HepG2 (cell line): ENCODE data around the gene RAE1. TPM values are rescaled to one million over a fixed set of nuclear protein-coding genes. Genes with fewer than 3 reads are reported as not detected.
A peak's percentile ranks its signal among the peaks of the same experiment; 100 is the strongest.

Source experiments
- ATF1 ChIP-seq: IDR thresholded peaks from 2 replicates; pipeline ENCODE4 v1.6.1; 2016; ENCODE audit warnings: mild to moderate bottlenecking, control low read depth
- MIXL1 ChIP-seq: IDR thresholded peaks from 2 replicates; pipeline ENCODE4 v1.6.1; 2016
- MXD4 ChIP-seq: IDR thresholded peaks from 2 replicates; pipeline ENCODE4 v1.6.1; 2016; ENCODE audit warnings: mild to moderate bottlenecking, missing biosample characterization, missing genetic modification reagents
- ZBTB40 ChIP-seq, 2 experiments: fragments of 450-650 bp in 1 of 2; sonication (generic) in 1 of 2; formaldehyde crosslinking in 1 of 2; IDR thresholded peaks; 2 replicates each; pipeline versions ENCODE4 v1.6.1 to v1.8.0; 2016 to 2022; ENCODE audit warnings: antibody characterized with exemption in 1 of 2, mild to moderate bottlenecking in 1 of 2, missing genetic modification reagents in 1 of 2
- ZNF414 ChIP-seq: sonication (generic); formaldehyde crosslinking; IDR thresholded peaks from 2 replicates; pipeline ENCODE4 v1.5.0; 2020; ENCODE audit warnings: missing genetic modification reagents
- ZNF781 ChIP-seq: sonication (generic); formaldehyde crosslinking; IDR thresholded peaks from 2 replicates; pipeline ENCODE4 v1.5.1; 2020; ENCODE audit warnings: borderline replicate concordance, mild to moderate bottlenecking, missing genetic modification reagents; ENCODE audit errors: not compliant biosample characterization
- polyA plus RNA-seq, 8 experiments: library from polyadenylated mRNA; depleted of rRNA in 3 of 8; stranded (reverse) in 7 of 8; unstranded in 1 of 8; fragments of >200 nt; fragmentation: Illumina TruSeq in 4 of 8; extraction: Trizol in 4 of 8; gene quantifications; 2 replicates each; pipeline versions ENCODE4 v1.2.1 to v1.2.3, GENCODE V29; 2011 to 2016; ENCODE audit warnings: low read depth in 4 of 8, missing spikeins in 1 of 8, mixed read lengths in 1 of 8; ENCODE audit not compliant: insufficient read depth in 1 of 8
- total RNA-seq, 5 experiments: library from RNA; depleted of rRNA; stranded (reverse); fragments of >200 nt; fragmentation: Illumina TruSeq; extraction: Trizol; gene quantifications; 2 replicates each; pipeline ENCODE4 v1.2.3, GENCODE V29; 2016; ENCODE audit warnings: low read depth in 1 of 5
- TF ChIP-seq, protein P1 (sequence below): IDR thresholded peaks from 2 replicates; pipeline ENCODE4 v1.6.1; 2018; ENCODE audit warnings: missing genetic modification reagents, mild to moderate bottlenecking, missing compliant biosample characterization
- TF ChIP-seq, protein P2 (sequence below): sonication (generic); formaldehyde crosslinking; IDR thresholded peaks from 2 replicates; pipeline ENCODE4 v1.4.0; 2020; ENCODE audit warnings: mild to moderate bottlenecking, missing genetic modification reagents

RAE1 gene
- total and polyA plus RNA-seq, 2 of the 13 experiments (the other 11 are each of a cell fraction or from before 2014, with no cell fraction given): 36.1 to 72.9 TPM

DNA sequence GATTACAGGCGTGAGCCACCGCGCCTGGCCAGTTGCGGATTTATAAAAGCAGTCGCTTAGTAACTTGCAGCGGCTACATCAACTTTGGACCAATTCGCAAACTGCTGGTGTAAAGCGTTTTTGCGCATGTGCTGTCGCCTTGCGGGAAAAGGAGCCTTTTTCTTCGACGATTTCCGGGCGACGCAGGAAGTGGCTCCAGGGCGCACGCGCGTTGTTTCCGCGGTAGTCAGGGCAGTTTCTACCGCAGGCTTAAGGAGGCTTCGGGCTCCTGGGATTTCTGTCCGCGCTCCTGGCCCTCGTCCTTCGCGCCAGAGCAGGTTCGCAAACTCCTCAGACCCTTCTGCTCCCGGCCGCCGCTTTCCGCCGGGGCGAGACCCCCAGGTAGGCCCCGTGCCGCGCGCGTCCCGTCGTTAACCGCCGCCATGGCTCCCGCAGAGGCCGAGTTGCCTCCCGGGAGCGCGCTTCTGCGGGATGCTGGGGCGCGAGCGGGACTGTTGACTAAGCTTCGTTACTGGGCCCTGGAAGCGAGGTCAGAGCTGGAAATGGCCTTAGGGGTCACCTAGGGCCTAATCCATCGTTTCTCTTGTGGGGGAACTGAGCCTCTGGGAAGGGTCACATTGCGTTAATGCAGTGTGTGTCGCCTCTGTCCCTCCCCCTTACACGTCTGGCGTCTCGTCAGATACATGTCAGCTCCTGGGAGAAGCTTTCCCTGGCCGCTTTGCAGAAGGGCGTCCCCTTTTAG is at the start of gene RAE1 (continued):
- TF ChIP-seq ZBTB40 (IDR thresholded peaks at IDR 0.05) (peak; percentile 39; the same call in 1 of the 2 replicates), ZBTB40 (CRISPR knock-in tag; IDR thresholded peaks at IDR 0.05) (peak; percentile 85), ZNF781 (CRISPR knock-in tag) (peak; percentile 84), ZNF414 (CRISPR knock-in tag) (peak; percentile 72), MIXL1 (CRISPR knock-in tag) (peak; percentile 13; the same call in 1 of the 2 replicates), ATF1 (CRISPR knock-in tag) (peak; percentile 89), MXD4 (peak; percentile 82; the same call in 1 of the 2 replicates)
- TF ChIP-seq, protein P1, sequence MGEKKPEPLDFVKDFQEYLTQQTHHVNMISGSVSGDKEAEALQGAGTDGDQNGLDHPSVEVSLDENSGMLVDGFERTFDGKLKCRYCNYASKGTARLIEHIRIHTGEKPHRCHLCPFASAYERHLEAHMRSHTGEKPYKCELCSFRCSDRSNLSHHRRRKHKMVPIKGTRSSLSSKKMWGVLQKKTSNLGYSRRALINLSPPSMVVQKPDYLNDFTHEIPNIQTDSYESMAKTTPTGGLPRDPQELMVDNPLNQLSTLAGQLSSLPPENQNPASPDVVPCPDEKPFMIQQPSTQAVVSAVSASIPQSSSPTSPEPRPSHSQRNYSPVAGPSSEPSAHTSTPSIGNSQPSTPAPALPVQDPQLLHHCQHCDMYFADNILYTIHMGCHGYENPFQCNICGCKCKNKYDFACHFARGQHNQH (CRISPR knock-in tag): no peak
- TF ChIP-seq, protein P2, sequence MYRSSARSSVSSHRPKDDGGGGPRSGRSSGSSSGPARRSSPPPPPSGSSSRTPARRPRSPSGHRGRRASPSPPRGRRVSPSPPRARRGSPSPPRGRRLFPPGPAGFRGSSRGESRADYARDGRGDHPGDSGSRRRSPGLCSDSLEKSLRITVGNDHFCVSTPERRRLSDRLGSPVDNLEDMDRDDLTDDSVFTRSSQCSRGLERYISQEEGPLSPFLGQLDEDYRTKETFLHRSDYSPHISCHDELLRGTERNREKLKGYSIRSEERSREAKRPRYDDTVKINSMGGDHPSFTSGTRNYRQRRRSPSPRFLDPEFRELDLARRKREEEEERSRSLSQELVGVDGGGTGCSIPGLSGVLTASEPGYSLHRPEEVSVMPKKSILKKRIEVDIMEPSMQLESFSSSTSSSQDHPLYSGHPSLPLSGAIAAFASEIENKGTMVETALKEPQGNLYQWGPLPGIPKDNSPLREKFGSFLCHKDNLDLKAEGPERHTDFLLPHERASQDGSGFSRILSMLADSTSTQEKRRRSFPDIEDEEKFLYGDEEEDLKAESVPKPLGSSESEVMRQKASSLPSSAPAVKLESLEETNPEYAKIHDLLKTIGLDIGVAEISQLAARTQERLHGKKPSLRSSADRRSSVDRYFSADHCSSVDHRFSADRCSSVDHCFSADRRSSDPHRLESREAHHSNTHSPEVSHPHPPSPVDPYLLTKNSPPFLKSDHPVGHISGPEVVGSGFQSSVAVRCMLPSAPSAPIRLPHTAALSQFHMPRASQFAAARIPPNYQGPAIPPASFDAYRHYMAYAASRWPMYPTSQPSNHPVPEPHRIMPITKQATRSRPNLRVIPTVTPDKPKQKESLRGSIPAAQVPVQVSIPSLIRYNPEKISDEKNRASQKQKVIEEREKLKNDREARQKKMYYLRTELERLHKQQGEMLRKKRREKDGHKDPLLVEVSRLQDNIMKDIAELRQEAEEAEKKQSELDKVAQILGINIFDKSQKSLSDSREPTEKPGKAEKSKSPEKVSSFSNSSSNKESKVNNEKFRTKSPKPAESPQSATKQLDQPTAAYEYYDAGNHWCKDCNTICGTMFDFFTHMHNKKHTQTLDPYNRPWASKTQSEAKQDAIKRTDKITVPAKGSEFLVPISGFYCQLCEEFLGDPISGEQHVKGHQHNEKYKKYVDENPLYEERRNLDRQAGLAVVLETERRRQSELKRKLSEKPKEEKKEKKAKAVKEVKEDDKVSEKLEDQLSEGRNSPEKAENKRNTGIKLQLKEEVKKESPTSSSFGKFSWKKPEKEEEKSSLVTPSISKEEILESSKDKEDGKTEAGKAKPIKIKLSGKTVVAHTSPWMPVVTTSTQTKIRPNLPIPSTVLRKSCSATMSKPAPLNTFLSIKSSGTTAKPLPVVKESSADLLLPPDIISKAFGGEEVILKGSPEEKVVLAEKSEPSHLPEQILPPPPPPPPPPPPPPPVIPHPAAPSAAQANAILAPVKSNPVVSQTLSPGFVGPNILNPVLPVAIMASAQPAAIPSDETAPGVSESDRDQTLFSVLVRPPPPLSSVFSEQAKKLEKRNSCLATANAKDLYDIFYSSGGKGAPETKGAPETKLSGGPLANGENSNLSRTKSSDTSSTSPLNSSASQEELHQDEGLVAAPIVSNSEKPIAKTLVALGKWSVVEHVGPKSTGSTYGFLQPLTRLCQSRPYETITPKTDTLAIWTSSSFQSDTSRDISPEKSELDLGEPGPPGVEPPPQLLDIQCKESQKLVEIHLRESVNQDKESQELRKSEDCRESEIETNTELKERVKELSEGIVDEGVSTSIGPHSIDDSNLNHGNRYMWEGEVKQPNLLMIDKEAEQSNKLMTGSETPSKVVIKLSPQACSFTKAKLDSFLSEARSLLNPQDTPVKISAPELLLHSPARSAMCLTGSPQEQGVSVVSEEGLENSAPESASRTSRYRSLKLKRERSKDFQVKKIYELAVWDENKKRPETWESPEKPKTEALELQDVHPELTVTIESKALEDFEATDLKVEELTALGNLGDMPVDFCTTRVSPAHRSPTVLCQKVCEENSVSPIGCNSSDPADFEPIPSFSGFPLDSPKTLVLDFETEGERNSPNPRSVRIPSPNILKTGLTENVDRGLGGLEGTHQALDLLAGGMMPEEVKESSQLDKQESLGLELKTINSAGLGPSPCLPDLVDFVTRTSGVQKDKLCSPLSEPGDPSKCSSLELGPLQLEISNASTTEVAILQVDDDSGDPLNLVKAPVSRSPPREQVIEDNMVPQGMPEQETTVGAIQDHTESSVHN (CRISPR knock-in tag): peak; percentile 96
